H1 (cell line): ENCODE data around the gene CGREF1.

Source experiments
- CEBPB ChIP-seq: IDR thresholded peaks from 2 replicates; pipeline ENCODE4 v1.6.1; 2012; ENCODE audit warnings: low read depth, low read length
- TAF1 ChIP-seq: IDR thresholded peaks from 2 replicates; pipeline ENCODE4 v1.6.1; 2011; ENCODE audit warnings: mild to moderate bottlenecking, low read depth, low read length
- YY1 ChIP-seq: IDR thresholded peaks from 2 replicates; pipeline ENCODE4 v1.6.1; 2011; ENCODE audit warnings: low read depth, mild to moderate bottlenecking, low read length
- TF ChIP-seq, protein P1 (sequence below), 3 experiments: IDR thresholded peaks; 1 replicate in 2 of 3; 2 replicates in 1 of 3; pipeline versions ENCODE4 v1.5.1 to v1.6.1; 2011; ENCODE audit warnings: low read length in 3 of 3, mild to moderate bottlenecking in 3 of 3, inconsistent platforms in 2 of 3, low read depth in 1 of 3, moderate library complexity in 1 of 3; ENCODE audit not compliant: insufficient read depth in 1 of 3; ENCODE audit errors: control extremely low read depth in 1 of 3
- TF ChIP-seq, protein P2 (sequence below): IDR thresholded peaks from 2 replicates; pipeline ENCODE4 v1.6.1; 2012; ENCODE audit warnings: inconsistent platforms

- TF ChIP-seq, protein P1, sequence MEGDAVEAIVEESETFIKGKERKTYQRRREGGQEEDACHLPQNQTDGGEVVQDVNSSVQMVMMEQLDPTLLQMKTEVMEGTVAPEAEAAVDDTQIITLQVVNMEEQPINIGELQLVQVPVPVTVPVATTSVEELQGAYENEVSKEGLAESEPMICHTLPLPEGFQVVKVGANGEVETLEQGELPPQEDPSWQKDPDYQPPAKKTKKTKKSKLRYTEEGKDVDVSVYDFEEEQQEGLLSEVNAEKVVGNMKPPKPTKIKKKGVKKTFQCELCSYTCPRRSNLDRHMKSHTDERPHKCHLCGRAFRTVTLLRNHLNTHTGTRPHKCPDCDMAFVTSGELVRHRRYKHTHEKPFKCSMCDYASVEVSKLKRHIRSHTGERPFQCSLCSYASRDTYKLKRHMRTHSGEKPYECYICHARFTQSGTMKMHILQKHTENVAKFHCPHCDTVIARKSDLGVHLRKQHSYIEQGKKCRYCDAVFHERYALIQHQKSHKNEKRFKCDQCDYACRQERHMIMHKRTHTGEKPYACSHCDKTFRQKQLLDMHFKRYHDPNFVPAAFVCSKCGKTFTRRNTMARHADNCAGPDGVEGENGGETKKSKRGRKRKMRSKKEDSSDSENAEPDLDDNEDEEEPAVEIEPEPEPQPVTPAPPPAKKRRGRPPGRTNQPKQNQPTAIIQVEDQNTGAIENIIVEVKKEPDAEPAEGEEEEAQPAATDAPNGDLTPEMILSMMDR (IDR thresholded peaks at IDR 0.05; ENCODE audit: control extremely low read depth in 1 of 3, insufficient read depth in 1 of 3, low read depth in 1 of 3, low read length in 3 of 3) = no peak
- TF ChIP-seq, protein P2, sequence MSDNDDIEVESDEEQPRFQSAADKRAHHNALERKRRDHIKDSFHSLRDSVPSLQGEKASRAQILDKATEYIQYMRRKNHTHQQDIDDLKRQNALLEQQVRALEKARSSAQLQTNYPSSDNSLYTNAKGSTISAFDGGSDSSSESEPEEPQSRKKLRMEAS = no peak
- no peak for TF ChIP-seq YY1
- no peak for TF ChIP-seq TAF1
- no peak for TF ChIP-seq CEBPB
Measured at GRCh38 chr2:27081984-27082772, 36.8 kb downstream of the CGREF1 start.
